Endothelial cell of hepatic sinusoid (primary cell): ENCODE measurements around the gene LMNA.

Source experiments
- in situ Hi-C: cut with HindIII; loops from 2 replicates; pipeline ENCODE4 v1.10.0; 2017; ENCODE audit warnings: low sequenced_read_pairs

The LMNA gene

DNA sequence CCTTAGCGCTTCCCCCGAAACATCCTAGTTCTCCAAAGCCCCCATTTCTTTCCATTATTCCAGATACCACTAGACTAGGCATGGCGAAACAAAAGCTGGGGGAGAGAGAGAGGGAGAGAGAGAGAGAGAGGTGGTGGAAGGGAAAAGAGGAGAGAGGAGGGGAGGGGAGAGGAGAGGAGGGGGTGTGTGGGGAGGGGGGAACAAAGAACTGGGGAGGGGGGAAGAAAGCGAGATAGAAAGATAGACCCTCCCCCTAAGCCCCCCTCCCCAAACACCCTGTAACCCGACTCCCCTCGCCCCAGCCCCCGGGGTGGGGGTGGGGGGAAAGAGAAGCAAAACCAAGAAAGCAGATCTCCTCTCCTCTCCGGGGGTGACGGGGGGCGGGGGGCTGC is 32.6 kb upstream of the LMNA start:
- in situ Hi-C loops = no loop called here

DNA sequence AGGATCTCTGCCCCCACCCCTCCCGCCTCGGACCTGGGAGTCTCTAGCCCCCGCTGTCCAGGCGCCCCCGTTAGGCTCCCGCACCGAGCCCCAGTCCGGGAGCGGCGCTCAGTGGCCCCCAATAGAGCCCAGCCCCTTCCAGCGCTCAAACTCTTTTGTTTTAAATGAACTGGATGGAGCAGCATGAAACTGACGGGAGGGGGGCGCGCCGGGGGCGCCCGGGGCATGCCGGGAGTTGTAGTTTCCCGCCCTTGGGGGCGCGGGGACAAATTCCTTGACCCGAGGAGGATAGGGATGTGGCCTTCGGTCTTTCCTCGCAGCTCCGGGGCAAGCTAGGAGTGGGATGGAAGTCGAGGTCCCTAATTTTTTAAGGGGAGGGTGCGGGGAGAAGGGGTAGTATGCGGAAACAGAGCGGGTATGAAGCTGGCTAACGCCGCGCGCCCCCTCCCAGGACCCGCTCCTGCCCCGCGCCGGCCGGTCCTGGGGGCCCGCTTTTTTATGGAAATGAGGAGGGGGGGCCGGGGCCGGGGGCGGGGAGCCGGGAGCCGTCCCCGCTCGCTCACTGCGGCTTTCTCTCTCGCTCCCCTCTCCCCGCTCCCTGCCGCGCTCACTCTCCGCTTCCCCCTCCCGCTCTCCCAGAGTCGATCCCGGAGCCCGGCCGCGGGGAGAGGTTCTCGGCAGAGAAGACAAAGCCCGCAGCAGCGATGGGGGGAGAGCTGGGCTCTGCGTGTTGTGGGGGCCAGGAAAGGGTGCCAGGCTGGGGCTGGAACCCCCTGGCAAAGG is 32.0 kb upstream of the LMNA start, which contains the start of gene MEX3A:
MEX3A (minus strand) TSS at position 157 of the 783 bp plus-strand sequence. CDS start 467 bp downstream, outside the sequence.
- in situ Hi-C loops = no loop called here

GRCh38 chr1:156083800-156084790 is 30.4 kb upstream of the LMNA start:
- in situ Hi-C loops = no loop called here

DNA sequence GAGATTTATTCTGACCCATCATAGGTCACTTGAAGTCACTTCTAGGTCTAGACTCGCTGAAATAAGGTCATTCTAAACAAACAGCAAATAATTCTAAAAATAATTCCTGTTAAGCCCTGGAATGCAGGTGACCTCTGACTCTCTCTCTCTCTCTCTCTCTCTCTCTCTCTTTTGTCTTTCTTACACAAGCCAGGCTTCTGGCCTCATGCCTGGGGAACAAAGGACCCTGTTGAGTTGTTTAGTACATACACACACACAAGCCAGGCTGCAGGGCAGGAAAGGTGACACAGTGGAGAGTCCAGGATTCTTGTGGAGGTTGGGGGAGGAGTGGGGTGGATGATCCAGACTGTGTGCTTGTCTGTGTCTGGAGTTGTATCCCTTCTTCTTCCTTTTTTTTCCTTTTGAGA is 28.3 kb upstream of the LMNA start:
- in situ Hi-C loops = no loop called here

DNA sequence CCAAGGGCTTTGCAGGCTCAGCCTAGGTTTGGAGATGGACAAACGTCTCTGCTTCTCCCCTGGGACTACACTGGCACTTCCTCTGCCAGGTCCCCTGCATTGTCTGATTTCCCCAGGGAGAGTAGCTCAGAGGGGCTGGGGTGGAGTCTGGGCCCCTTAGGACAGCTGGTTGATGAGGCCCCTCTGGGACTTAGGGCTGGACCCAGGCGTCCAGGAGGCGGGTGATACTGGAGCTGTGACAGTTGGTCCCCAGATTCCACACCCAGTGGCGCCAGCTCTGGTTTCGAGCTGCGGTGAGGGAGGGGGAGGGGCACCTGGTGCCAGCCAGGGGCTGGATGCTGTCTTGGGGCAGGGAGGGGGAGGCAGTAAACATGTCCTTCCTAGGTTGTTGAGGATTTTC is 24.8 kb upstream of the LMNA start:
- in situ Hi-C loops = no loop called here

DNA sequence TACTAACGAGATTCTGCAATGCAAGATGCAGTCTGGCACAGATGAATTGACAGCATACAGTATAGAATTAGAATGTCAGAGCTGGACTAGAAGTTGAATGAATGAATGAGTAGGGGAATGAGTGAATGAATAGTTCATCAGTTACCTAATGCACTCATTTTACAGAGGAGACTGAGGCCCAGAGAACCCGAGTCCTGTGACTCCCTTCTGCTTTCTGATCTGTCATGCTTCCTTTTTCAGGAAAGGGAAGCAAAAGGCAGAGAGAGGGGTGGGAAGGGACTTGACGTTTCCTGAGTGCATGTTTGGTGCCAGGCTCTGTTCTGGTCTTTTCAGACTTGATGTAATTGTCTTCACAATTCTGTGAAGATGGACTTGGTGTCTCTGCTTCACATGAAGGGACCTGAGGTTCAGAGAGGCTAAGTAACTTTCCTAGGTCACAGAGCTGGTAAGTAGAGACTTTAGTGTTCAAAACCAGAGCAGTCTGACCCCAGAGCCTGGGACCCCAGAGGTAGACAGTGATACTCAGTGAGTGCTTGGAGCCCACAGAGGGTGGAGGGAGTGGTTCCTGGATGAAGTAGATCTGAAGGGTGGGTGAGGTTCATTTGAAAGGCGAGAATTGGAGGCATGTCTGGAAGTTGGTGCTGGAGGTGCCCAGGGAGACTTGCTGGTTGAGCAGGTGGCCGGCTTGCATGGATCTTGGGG is 24.2 kb upstream of the LMNA start:
- in situ Hi-C loops = no loop called here

- in situ Hi-C loops = no loop called here
Observed at GRCh38 chr1:156090840-156091188, 23.7 kb upstream of the LMNA start.

GRCh38 chr1:156091610-156092009 is 22.9 kb upstream of the LMNA start:
- in situ Hi-C loops = no loop called here

- in situ Hi-C loops = no loop called here
Observed at GRCh38 chr1:156095906-156096508, 18.5 kb upstream of the LMNA start.

DNA sequence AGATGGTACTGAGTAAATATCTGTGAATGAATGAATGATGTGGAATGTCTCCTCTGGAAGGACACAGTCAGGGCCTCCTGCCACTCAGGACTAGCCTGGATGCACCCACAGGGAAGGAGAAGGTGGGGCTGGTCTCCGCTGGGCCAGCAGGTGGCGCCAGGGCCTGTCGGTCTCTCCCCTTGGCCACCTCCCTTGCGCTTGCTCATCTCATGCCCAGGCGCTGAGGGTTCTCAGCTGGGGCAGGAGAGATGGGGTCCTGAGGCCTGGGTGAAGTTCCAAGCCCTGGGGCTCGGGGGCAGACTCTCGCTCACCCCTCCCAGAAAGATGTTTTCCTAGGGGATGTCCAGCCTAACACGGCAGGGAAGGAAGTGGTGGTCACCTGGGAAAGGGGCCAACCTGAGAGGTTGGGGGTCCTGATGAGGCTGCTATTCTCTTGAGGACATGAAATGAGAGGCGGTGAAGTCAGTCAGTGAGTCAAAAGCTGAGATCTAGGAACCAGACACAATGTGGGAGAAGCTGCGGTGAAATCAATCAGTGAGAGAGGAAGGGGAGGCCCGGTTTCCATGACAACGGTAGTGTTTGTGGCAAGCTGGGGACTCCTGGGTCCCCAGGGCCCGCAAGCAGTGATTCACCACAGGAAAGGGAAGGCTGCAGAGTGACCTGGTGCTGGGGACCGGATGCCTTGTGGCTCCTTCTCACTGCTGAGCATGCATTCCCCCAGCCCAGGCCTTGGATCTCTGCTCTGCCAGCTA is 17.7 kb upstream of the LMNA start:
- in situ Hi-C loops = no loop called here

- in situ Hi-C loops = no loop called here
Observed at GRCh38 chr1:156097499-156098178, 16.9 kb upstream of the LMNA start.

GRCh38 chr1:156098784-156099183 is 15.7 kb upstream of the LMNA start:
- in situ Hi-C loops = no loop called here

DNA sequence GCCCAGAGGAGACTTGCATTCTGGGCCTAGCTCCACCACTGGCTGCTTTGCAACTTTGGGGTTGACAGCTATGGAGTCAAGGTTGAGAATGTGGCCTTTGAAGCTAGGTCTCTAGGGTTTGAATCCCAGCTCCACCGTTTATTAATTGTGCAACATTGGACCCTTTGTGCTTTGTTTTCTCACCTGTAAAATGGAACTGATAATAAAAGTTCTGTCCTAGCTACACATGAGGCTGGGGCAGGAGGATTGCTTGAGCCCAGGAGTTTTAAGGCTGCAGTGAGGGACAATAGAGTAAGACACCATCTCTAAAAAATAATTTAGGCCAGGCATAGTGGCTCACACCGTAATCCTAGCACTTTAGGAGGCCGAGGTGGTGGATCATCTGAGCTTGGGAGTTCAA is 15.2 kb upstream of the LMNA start:
- in situ Hi-C loops = no loop called here

DNA sequence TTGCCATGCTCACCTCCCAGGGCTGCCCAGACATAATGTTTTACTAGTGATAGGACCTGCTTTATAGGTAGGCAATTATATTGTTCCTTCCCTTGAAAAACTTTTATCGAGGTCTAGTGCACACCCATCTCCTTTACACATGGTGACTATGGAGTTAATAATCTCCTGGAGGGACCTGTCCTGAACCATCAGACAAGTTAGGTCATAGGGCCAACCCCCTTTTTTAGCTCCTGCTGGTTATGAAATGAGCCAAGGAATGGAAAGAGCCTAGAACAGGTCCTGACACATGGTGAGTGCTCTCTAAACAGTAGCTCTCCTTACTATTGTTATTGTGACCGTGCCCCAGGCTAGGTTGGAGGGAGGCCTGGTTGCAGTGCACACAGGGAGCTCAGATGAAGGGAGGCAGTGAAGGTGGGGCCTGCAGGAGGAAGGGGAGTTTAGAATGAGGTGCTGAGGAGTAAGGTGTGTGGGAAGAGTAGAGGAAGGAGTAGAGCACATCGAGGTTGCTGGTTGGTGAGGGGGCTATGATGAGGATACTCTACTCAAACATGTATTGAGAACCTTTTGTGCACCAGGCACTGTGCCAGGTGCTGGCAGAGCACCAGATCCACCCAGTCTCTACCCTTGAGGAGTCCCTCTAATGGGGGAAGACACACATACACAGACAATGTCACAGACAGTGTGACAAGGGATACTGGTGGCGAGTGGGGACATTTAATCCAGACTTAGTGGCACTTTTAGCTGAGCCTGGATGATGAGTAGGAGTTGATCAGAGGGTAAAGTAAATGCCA is 14.1 kb upstream of the LMNA start:
- in situ Hi-C loops = loop anchor here (5.0 kb wide), 1 partner anchor 37 kb away; no protein-coding TSS in a partner anchor

DNA sequence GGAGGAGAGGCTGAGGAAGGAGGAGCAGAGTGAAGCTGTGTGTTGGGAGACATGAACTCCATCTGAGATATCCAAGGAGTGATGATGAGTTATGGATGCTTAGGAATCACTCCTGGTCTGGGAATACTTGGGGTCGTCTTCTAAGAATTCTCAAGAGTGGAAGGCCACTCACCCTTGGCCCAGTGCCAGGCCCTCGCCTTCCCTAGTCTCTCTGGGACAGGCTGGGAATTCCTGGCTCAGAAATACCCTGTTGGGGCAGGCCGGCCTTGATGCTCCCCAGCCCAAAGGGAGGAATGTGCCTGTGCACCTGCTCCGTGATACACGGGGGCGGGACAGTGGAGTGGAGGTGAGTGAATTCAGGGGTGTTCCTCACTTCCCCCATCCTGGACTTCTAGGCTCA is 12.6 kb upstream of the LMNA start:
- in situ Hi-C loops = loop anchor here (5.0 kb wide), 1 partner anchor 35 kb away; no protein-coding TSS in a partner anchor

DNA sequence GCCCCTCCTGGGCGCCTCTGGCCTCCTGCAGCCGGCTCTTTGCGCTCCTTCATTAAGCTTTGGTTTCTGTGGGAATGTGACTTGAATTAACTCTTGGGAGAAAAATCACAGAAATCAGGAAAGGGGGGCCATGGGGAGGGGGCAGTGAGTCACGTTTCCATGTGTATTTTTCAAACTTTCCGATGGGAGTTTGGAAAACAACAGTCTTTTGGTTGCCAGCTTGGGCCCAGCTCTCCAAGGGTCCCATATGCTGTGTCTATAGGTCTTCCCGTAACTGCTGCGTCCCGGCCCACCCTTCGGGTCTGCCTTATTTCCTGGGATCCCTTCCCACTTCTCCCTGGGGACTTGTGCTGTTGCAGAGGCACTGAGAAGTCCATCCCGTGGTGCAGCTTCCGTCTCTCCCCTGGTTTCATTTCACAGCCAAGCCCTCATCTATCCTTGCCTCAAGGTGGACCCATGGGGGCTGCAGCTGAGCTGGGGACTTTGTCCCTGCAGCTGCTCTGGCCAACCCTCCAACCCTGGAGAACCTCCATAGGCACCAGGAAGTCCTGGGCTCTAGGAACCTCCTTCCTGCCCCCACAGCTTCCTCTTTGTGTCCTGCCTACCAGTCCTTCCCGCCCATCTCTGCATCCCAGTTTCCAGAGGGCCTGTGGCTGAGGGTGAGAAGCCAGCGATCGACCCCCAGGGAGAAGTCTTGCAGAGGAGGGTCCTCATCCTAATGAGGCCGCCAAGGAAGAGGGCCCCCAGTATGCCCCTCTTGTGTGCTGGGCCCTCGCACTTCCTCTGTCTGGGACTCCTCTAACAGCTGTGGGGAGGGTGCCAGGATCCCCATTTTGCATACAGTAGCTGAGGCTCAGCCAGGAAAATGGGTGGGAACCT is 11.6 kb upstream of the LMNA start:
- in situ Hi-C loops = loop anchor here (5.0 kb wide), 1 partner anchor 34 kb away; no protein-coding TSS in a partner anchor

DNA sequence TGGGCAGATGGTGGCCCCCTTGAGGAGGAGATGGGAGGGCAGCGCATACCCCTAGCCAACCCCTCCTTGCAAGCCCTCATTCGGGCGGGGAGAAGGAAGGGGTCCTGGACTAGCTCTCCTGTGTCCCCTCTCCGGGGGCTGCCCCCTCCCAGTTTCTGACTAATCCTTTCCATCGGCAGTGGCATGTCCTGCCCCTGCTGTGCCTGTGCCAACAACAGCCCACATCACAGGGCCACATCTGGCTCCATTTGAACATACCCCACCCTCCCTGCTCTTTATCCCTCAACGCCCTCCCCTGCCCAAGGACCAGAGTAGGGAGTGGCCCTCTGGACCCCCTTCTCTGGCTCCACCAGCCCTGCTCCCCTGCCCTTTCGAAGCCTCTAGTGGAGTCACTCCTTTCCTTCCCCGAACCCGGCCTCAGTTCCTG is 11.0 kb upstream of the LMNA start:
- in situ Hi-C loops = loop anchor here (5.0 kb wide), 1 partner anchor 34 kb away; no protein-coding TSS in a partner anchor
